Astrocyte (in vitro differentiated cells and primary cell): ENCODE data around the gene RGS9.

Experiments
- EZH2 ChIP-seq: IDR thresholded peaks from 2 replicates; pipeline ENCODE4 v1.6.1; 2012; ENCODE audit warnings: mild to moderate bottlenecking, low read length, inconsistent platforms; ENCODE audit not compliant: insufficient read depth
- TF ChIP-seq, protein P1 (sequence below): IDR thresholded peaks from 2 replicates; pipeline ENCODE4 v1.5.1; 2011; ENCODE audit warnings: low read depth, mild to moderate bottlenecking, inconsistent platforms, low read length, moderate library complexity; ENCODE audit not compliant: insufficient read depth

- TF ChIP-seq, protein P1, sequence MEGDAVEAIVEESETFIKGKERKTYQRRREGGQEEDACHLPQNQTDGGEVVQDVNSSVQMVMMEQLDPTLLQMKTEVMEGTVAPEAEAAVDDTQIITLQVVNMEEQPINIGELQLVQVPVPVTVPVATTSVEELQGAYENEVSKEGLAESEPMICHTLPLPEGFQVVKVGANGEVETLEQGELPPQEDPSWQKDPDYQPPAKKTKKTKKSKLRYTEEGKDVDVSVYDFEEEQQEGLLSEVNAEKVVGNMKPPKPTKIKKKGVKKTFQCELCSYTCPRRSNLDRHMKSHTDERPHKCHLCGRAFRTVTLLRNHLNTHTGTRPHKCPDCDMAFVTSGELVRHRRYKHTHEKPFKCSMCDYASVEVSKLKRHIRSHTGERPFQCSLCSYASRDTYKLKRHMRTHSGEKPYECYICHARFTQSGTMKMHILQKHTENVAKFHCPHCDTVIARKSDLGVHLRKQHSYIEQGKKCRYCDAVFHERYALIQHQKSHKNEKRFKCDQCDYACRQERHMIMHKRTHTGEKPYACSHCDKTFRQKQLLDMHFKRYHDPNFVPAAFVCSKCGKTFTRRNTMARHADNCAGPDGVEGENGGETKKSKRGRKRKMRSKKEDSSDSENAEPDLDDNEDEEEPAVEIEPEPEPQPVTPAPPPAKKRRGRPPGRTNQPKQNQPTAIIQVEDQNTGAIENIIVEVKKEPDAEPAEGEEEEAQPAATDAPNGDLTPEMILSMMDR, result peak; percentile 35
- TF ChIP-seq EZH2, result no peak
Observed at GRCh38 chr17:65100316-65101140, 36.6 kb upstream of the RGS9 start.
